ENCODE results near the gene C1orf146.
"Not testable (repeated sequence)": the region's sequence is repeated elsewhere in the genome, so short reads cannot be mapped to it uniquely, and the experiment has no call there.

DNA sequence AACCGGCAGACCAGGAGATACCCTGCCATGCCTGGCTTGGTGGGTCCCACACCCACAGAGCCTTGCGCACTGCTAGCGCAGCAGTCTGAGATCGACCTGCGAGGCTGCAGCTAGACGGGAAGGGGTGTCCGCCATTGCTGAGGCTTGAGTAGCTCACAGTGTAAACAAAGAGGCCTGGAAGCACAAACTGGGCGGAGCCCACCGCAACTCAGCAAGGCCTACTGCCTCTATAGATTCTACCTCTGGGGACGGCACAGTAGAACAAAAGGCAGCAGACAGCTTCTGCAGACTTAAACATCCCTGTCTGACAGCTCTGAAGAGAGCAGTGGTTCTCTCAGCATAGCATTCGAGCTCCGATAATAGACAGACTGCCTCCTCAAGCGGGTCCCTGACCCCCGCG lies 62.1 kb downstream of the C1orf146 start:
- TF ChIP-seq ZFP30 (CRISPR knock-in tag; IDR thresholded peaks at IDR 0.05); PPARA (CRISPR knock-in tag; IDR thresholded peaks at IDR 0.05; ENCODE audit: borderline replicate concordance); TOX (CRISPR knock-in tag; IDR thresholded peaks at IDR 0.05; ENCODE audit: borderline replicate concordance); BACH2 (CRISPR knock-in tag; IDR thresholded peaks at IDR 0.05; ENCODE audit: borderline replicate concordance): not testable (repeated sequence)

Data from SK-N-SH treated with all-trans-retinoic acid at 6 μM for 48 hours (cell line).